GM12891 (cell line): ENCODE data around the gene BICD2.

Source experiments
- POLR2A ChIP-seq: IDR thresholded peaks from 2 replicates; pipeline ENCODE4 v1.6.1; 2011; ENCODE audit warnings: low read depth, low read length, control low read depth
- POLR2AphosphoS5 ChIP-seq: IDR thresholded peaks from 2 replicates; pipeline ENCODE4 v1.6.1; 2011; ENCODE audit warnings: low read depth, low read length, control low read depth
- TAF1 ChIP-seq: IDR thresholded peaks from 2 replicates; pipeline ENCODE4 v1.6.1; 2011; ENCODE audit warnings: low read depth, low read length, control low read depth

GRCh38 chr9:92760070-92760469 lies 4.6 kb downstream of the BICD2 start:
- no peak for TF ChIP-seq POLR2AphosphoS5
- TF ChIP-seq POLR2A: no peak
- no peak for TF ChIP-seq TAF1
